ENCODE data around the gene PWWP2B.

DNA sequence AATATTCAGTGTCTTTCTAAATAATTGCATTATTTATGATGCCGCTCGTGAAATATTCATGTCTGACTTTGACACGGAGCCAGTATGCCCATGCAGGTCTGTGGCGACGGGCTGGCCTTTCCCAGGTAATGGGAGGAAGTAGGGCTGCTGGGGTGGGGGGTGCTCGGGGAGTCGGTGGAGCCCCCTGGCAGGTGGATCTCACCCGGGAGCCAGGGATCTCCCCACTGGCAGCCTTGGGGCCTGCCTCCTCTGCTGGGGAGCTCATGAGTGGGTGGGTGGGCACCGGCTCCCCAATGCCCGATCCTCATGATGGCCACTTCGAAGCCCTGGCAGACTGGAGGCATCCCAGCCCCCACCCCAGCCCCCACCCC is 52.8 kb downstream of the PWWP2B start:
- TF ChIP-seq CTCF (conservative IDR thresholded peaks at IDR 0.05) (no peak), ZFX (IDR thresholded peaks at IDR 0.05) (no peak)
